ENCODE data around the gene SLC12A7. TPM values are rescaled to one million over a fixed set of nuclear protein-coding genes. Genes with fewer than 3 reads are reported as not detected.

SLC12A7 gene
- total RNA-seq, 5 donors from 2014 or later (not counting 1 experiment from before 2014, with no cell fraction given) = 33.7 to 97.4 (median 41.2) TPM

DNA sequence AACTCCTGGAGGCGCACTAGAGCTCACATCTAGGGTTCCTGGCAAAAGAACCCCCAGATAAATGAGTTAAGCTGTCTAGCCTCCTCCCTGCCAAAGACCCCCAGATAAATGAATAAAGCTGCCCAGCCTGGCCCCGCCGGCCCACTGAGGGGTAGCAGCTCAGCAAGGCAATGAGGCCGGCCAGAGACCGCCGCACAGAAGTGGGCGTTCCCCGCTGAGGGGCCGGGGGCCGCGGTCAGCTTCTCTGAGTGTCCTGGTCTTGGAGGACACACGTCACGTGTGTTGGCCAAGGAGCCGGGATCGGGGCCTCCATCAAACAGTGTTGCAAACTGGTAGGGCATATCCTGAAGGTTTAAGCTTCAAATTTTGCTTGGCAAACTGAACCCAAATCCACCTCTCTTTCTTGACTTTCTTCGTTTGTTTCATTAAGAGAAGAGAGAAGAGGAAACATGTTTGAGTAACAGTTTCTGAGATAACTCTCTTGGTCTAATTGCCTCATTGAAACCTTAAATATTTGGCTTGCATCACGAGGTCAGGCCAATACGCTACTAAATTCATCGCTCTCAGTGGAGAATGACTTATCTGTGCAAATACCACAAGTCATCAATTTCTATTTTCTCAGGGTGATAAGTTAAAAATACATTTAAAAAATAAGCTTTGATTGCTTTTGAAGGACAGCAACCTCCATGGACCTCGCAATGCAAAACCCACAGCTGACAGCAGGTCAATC lies 11.7 kb upstream of the SLC12A7 start:
- DNase-seq = no peak
- CTCF ChIA-PET = no interaction called here
- POLR2A ChIA-PET = no interaction called here
- Mint-ChIP-seq H3K4me3 (no peak overlapping the region), H3K27me3 (peaks cover 0 to under 1% of the 10 kb centered on the region in 2 donors), H3K9me3 (no peaks in the 10 kb centered on the region), H3K4me1 (peaks cover 0 to 1% (median 0%) of the 10 kb centered on the region in 3 donors), H3K27ac (no peak overlapping the region), H3K36me3 (no peaks in the 10 kb centered on the region)
- Histone ChIP-seq H3K4me1 (ENCODE audit: control insufficient read depth in 1 of 2, extremely low read depth in 1 of 2, insufficient read depth in 2 of 2, low read length in 2 of 2) (no peaks in the 10 kb centered on the region), H3K27ac (ENCODE audit: low read length) (no peak overlapping the region), H3K9me3 (no peaks in the 10 kb centered on the region), H3K36me3 (ENCODE audit: control insufficient read depth in 2 of 2, extremely low read depth in 1 of 2, insufficient read depth in 1 of 2, low read length in 1 of 2) (no peaks in the 10 kb centered on the region), H3K27me3 (replicated peaks in 1 of 2; ENCODE audit: control insufficient read depth in 2 of 2, extremely low read depth in 1 of 2, insufficient read depth in 2 of 2, low read length in 1 of 2) (peaks cover 0 to 16% of the 10 kb centered on the region in 2 experiments), H3K4me3 (ENCODE audit: control insufficient read depth in 1 of 2, extremely low read depth in 1 of 2, low read length in 1 of 2) (no peak overlapping the region)
- 91% methylated on average over 13 of the region's 20 CpGs for WGBS (ENCODE audit: insufficient coverage)
- no peak for ATAC-seq (replicated peaks in 1 of 4)

- no peaks in the 10 kb centered on the region for H3K4me1 ChIP-seq (ENCODE audit: control insufficient read depth in 1 of 2, extremely low read depth in 1 of 2, insufficient read depth in 2 of 2, low read length in 2 of 2)
- H3K4me3 ChIP-seq (ENCODE audit: control insufficient read depth in 1 of 2, extremely low read depth in 1 of 2, low read length in 1 of 2) = no peak overlapping the region
- no peak for ATAC-seq (replicated peaks in 1 of 4)
- H3K27ac ChIP-seq (ENCODE audit: low read length) = no peak overlapping the region
- Mint-ChIP-seq H3K36me3 (no peaks in the 10 kb centered on the region), H3K4me1 (peaks cover 0 to 7% (median 5%) of the 10 kb centered on the region in 3 donors), H3K4me3 (no peak overlapping the region), H3K9me3 (no peaks in the 10 kb centered on the region), H3K27ac (no peak overlapping the region), H3K27me3 (no peaks in the 10 kb centered on the region)
- no peak for DNase-seq
- H3K27me3 ChIP-seq (replicated peaks in 1 of 2; ENCODE audit: control insufficient read depth in 2 of 2, extremely low read depth in 1 of 2, insufficient read depth in 2 of 2, low read length in 1 of 2) = peaks cover 0 to 14% of the 10 kb centered on the region in 2 experiments
- WGBS (ENCODE audit: insufficient coverage) = 93% methylated on average over 29 of the region's 34 CpGs
- H3K36me3 ChIP-seq (ENCODE audit: control insufficient read depth in 2 of 2, extremely low read depth in 1 of 2, insufficient read depth in 1 of 2, low read length in 1 of 2) = no peaks in the 10 kb centered on the region
- ChIA-PET CTCF (no interaction called here), POLR2A (no interaction called here)
- H3K9me3 ChIP-seq = no peaks in the 10 kb centered on the region
Measured at GRCh38 chr5:1122511-1123294, 10.8 kb upstream of the SLC12A7 start.

DNA sequence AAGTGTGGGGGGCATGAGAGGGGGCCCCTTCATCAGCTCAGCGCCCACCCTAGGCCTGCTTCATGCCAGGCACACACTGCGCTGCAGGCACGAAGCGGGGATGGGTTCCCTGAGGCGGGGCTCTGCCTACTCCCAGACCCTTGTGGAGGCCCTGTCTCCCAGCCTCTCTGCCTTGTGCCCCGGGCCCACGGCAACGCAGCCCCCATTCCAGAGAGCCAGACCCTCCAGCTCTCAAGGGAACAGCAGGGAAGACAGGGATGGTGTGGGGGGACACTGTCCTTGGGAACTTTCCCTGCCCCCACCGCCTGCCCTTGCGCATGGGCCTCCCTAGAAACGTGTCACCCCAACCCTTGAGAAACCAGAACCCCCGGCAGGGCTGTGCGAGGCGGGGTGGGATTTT lies 10.0 kb upstream of the SLC12A7 start:
- CTCF ChIA-PET = no interaction called here
- Histone ChIP-seq H3K27me3 (replicated peaks in 1 of 2; ENCODE audit: control insufficient read depth in 2 of 2, extremely low read depth in 1 of 2, insufficient read depth in 2 of 2, low read length in 1 of 2) (peaks cover 0 to 10% of the 10 kb centered on the region in 2 experiments), H3K9me3 (no peaks in the 10 kb centered on the region), H3K4me1 (ENCODE audit: control insufficient read depth in 1 of 2, extremely low read depth in 1 of 2, insufficient read depth in 2 of 2, low read length in 2 of 2) (no peaks in the 10 kb centered on the region), H3K27ac (ENCODE audit: low read length) (no peak overlapping the region), H3K4me3 (ENCODE audit: control insufficient read depth in 1 of 2, extremely low read depth in 1 of 2, low read length in 1 of 2) (no peak overlapping the region), H3K36me3 (ENCODE audit: control insufficient read depth in 2 of 2, extremely low read depth in 1 of 2, insufficient read depth in 1 of 2, low read length in 1 of 2) (no peaks in the 10 kb centered on the region)
- no peak overlapping the region for H3K4me3 Mint-ChIP-seq
- H3K36me3 Mint-ChIP-seq = no peaks in the 10 kb centered on the region
- peaks cover 0 to 8% (median 5%) of the 10 kb centered on the region in 3 donors for H3K4me1 Mint-ChIP-seq
- POLR2A ChIA-PET = no interaction called here
- 72% methylated on average over 4 of the region's 14 CpGs for WGBS (ENCODE audit: insufficient coverage)
- ATAC-seq (replicated peaks in 1 of 4) (no peak), DNase-seq (no peak)
- H3K27me3 Mint-ChIP-seq = no peaks in the 10 kb centered on the region
- H3K9me3 Mint-ChIP-seq = no peaks in the 10 kb centered on the region
- H3K27ac Mint-ChIP-seq = no peak overlapping the region

DNA sequence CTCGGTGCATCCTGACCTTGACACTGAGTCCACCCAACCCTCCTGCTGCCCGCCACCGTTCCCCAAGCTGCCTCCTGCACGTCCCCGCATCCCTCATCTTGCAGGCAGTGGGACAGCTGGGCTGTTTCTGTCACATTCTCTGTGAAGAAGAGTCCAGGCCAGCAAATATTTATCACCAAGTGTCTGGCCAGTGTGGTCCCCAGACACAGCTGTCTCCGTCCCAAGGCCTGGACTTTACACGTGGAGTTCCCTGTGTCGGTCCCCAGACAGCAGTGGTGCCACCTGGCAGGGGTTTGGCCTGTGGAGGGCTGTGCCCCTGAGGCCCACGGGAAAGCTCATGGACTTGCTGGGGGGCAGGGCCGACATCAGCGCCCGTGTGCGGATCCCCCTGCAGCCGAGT lies 9.2 kb upstream of the SLC12A7 start:
- H3K9me3 ChIP-seq = no peaks in the 10 kb centered on the region
- ChIA-PET CTCF (no interaction called here), POLR2A (interaction anchor here in 1 of 2 donors (0.5 kb wide), 1 partner anchor 137 kb away, joined by 3 read pairs; no protein-coding TSS in a partner anchor)
- H3K36me3 ChIP-seq (ENCODE audit: control insufficient read depth in 2 of 2, extremely low read depth in 1 of 2, insufficient read depth in 1 of 2, low read length in 1 of 2) = no peaks in the 10 kb centered on the region
- ATAC-seq (replicated peaks in 1 of 4) (no peak), DNase-seq (no peak)
- Mint-ChIP-seq H3K36me3 (no peaks in the 10 kb centered on the region), H3K9me3 (no peaks in the 10 kb centered on the region), H3K27me3 (no peaks in the 10 kb centered on the region), H3K4me1 (peaks cover 0 to 8% (median 5%) of the 10 kb centered on the region in 3 donors), H3K27ac (no peak overlapping the region), H3K4me3 (no peak overlapping the region)
- H3K27me3 ChIP-seq (replicated peaks in 1 of 2; ENCODE audit: control insufficient read depth in 2 of 2, extremely low read depth in 1 of 2, insufficient read depth in 2 of 2, low read length in 1 of 2) = peaks cover 0 to 10% of the 10 kb centered on the region in 2 experiments
- no peak overlapping the region for H3K27ac ChIP-seq (ENCODE audit: low read length)
- 90% methylated on average over 14 of the region's 14 CpGs for WGBS (ENCODE audit: insufficient coverage)
- H3K4me3 ChIP-seq (ENCODE audit: control insufficient read depth in 1 of 2, extremely low read depth in 1 of 2, low read length in 1 of 2) = no peak overlapping the region
- H3K4me1 ChIP-seq (ENCODE audit: control insufficient read depth in 1 of 2, extremely low read depth in 1 of 2, insufficient read depth in 2 of 2, low read length in 2 of 2) = no peaks in the 10 kb centered on the region

GRCh38 chr5:1120236-1120999 lies 8.6 kb upstream of the SLC12A7 start:
- ChIA-PET POLR2A (interaction anchor here in 1 of 2 donors (0.5 kb wide), 1 partner anchor 137 kb away, joined by 3 read pairs; no protein-coding TSS in a partner anchor), CTCF (no interaction called here)
- DNase-seq (no peak), ATAC-seq (replicated peaks in 1 of 4) (no peak)
- Mint-ChIP-seq H3K27me3 (no peaks in the 10 kb centered on the region), H3K27ac (no peak overlapping the region), H3K4me3 (no peak overlapping the region), H3K4me1 (peaks cover 0 to 8% (median 5%) of the 10 kb centered on the region in 3 donors), H3K9me3 (no peaks in the 10 kb centered on the region), H3K36me3 (no peaks in the 10 kb centered on the region)
- Histone ChIP-seq H3K27ac (ENCODE audit: low read length) (no peak overlapping the region), H3K27me3 (replicated peaks in 1 of 2; ENCODE audit: control insufficient read depth in 2 of 2, extremely low read depth in 1 of 2, insufficient read depth in 2 of 2, low read length in 1 of 2) (peaks cover 0 to 13% of the 10 kb centered on the region in 2 experiments), H3K4me1 (ENCODE audit: control insufficient read depth in 1 of 2, extremely low read depth in 1 of 2, insufficient read depth in 2 of 2, low read length in 2 of 2) (no peaks in the 10 kb centered on the region), H3K36me3 (ENCODE audit: control insufficient read depth in 2 of 2, extremely low read depth in 1 of 2, insufficient read depth in 1 of 2, low read length in 1 of 2) (no peaks in the 10 kb centered on the region), H3K9me3 (no peaks in the 10 kb centered on the region), H3K4me3 (ENCODE audit: control insufficient read depth in 1 of 2, extremely low read depth in 1 of 2, low read length in 1 of 2) (no peak overlapping the region)
- WGBS (ENCODE audit: insufficient coverage) = 93% methylated on average over 39 of the region's 41 CpGs

- CTCF ChIA-PET = interaction anchor here in 1 of 2 donors (0.7 kb wide), 1 partner anchor 827 kb away, joined by 3 read pairs; no protein-coding TSS in a partner anchor
Measured at GRCh38 chr5:1119312-1119831, 7.5 kb upstream of the SLC12A7 start.

More at GRCh38 chr5:1119312-1119831, 7.5 kb upstream of the SLC12A7 start:
- Mint-ChIP-seq H3K36me3 (no peaks in the 10 kb centered on the region), H3K27ac (no peak overlapping the region), H3K9me3 (no peaks in the 10 kb centered on the region), H3K4me1 (peaks cover 0 to 8% (median 5%) of the 10 kb centered on the region in 3 donors), H3K4me3 (no peak overlapping the region), H3K27me3 (no peaks in the 10 kb centered on the region)
- 87% methylated on average over 28 of the region's 28 CpGs for WGBS (ENCODE audit: insufficient coverage)
- no peak overlapping the region for H3K27ac ChIP-seq (ENCODE audit: low read length)
- peaks cover 0 to 19% of the 10 kb centered on the region in 2 experiments for H3K27me3 ChIP-seq (replicated peaks in 1 of 2; ENCODE audit: control insufficient read depth in 2 of 2, extremely low read depth in 1 of 2, insufficient read depth in 2 of 2, low read length in 1 of 2)
- POLR2A ChIA-PET = no interaction called here
- H3K4me1 ChIP-seq (ENCODE audit: control insufficient read depth in 1 of 2, extremely low read depth in 1 of 2, insufficient read depth in 2 of 2, low read length in 2 of 2) = no peaks in the 10 kb centered on the region
- H3K36me3 ChIP-seq (ENCODE audit: control insufficient read depth in 2 of 2, extremely low read depth in 1 of 2, insufficient read depth in 1 of 2, low read length in 1 of 2) = no peaks in the 10 kb centered on the region
- H3K9me3 ChIP-seq = no peaks in the 10 kb centered on the region
- no peak overlapping the region for H3K4me3 ChIP-seq (ENCODE audit: control insufficient read depth in 1 of 2, extremely low read depth in 1 of 2, low read length in 1 of 2)
- DNase-seq (no peak), ATAC-seq (replicated peaks in 1 of 4) (no peak)
